Endometrial microvascular endothelial cells (primary cell): ENCODE measurements around the gene CD44. TPM values are rescaled to one million over a fixed set of nuclear protein-coding genes. Genes with fewer than 3 reads are reported as not detected.
"Not testable (repeated sequence)": the region's sequence is repeated elsewhere in the genome, so short reads cannot be mapped to it uniquely, and the experiment has no call there.

Source experiments
- in situ Hi-C: cut with HindIII; loops from 2 replicates; pipeline ENCODE4 v1.10.0; 2017; ENCODE audit warnings: low sequenced_read_pairs, low pct_unique_long_range_greater_than_20kb; ENCODE audit errors: inconsistent ontology term
- total RNA-seq: library from RNA; depleted of rRNA; stranded (reverse); fragments of >200 nt; gene quantifications from one replicate; pipeline ENCODE4 v1.2.3, GENCODE V29; 2015; ENCODE audit errors: inconsistent ontology term

The CD44 gene
- 258 TPM for total RNA-seq

- in situ Hi-C loops: no loop called here
Observed at GRCh38 chr11:35138943-35139721, at the start of gene CD44. Gene CD44, plus strand, starts transcription at chr11:35139171. Its CDS starts 133 bp downstream, at chr11:35139304.

DNA sequence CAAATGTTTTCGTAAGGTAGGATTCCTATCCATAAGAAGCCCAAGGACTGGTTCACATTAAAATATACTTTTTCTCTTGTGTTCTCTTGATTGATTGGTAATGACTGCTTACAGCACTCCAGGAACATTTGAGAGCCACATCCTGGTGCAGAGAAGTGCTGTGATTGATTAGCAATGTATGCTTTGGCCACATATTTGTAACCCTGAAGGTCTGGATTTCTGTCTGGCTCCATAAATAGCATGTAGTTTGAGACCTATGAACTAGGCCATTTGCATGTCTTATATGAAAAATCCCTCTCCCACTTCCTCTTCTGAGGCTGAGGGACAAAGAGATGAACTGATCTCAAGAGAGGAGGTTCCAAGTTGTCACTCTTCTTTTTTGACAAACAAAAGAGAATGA lies 49.3 kb upstream of the CD44 start:
- in situ Hi-C loops: no loop called here

- in situ Hi-C loops: no loop called here
Observed at GRCh38 chr11:35090125-35090524, 48.8 kb upstream of the CD44 start.

GRCh38 chr11:35090991-35091390 lies 48.0 kb upstream of the CD44 start:
- in situ Hi-C loops: not testable (repeated sequence)

DNA sequence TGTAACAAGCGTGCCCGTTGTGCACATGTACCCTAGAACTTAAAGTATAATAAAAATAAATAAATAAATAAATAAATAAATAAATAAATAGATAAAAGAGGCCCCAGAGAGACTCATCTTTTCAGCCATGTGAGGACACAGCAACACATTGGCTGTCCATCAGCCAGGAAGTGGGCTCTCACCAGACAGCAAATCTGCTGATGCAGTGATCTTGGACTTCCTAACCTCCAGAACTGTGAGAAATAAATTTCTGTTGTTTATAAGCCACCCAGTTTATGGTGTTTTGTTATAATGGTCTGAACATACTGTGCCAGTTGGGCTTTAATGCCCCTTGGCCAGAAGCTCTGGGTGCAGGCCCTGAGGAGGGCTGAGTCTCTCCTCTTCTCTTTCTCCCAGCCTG lies 42.2 kb upstream of the CD44 start:
- in situ Hi-C loops: no loop called here

GRCh38 chr11:35097814-35098455 lies 41.0 kb upstream of the CD44 start:
- in situ Hi-C loops: no loop called here

DNA sequence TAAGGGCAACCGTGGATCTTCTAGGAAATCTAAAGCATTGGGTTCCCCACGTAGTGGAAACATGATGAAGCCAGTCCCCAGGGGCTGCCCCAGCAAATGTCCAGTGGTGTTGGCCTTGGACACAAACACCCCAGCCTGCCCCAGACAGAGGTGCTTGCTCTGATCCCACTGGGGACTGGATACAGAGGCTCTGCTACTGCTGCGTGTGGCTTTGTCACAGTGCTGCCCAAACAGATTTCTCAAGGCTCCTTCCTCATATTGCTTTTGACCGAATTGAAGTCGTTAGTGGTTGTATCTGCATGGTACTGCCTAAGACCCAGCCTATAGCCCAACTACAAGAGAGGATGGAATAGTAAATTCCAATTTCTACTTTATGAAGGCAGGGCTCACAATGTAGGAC lies 40.1 kb upstream of the CD44 start:
- in situ Hi-C loops: no loop called here

- in situ Hi-C loops: no loop called here
Observed at GRCh38 chr11:35099278-35100012, 39.5 kb upstream of the CD44 start.

DNA sequence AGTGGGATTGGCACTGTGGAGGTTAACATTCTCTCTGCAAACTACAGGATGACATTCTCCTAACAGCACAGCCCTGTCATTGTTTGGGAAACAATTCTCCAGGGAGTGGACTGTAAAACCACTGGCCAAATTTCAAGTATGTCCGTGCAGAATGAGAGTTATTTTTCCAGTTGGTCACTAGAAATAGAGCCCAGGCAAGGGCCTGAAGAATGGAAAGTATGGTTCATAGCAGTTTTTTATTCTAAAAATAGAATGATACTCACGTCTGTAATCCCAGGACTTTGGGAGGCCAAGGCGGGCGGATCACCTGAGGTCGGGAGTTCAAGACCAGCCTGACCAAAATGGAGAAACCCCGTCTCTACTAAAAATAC lies 39.0 kb upstream of the CD44 start:
- in situ Hi-C loops: no loop called here

- in situ Hi-C loops: no loop called here
Observed at GRCh38 chr11:35101223-35101622, 37.7 kb upstream of the CD44 start.

DNA sequence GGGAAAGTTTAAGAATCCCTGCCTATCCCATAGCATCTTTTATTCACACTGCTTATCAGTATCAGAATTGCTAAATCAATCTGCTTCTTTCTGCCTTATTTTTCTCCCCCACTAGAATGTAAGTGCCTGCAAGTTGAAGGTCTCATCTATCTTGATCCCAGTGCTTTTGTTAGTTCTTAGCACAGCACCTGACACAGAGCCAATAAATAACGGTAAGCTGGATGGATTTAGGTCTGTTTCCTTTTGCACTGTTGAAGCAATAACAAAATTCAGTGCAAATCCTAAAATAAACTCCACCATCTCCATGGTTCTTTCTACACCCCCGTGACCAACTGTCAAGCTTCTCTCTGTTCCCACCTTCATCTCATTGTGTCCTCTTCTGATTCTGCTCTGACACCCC lies 36.7 kb upstream of the CD44 start:
- in situ Hi-C loops: no loop called here

DNA sequence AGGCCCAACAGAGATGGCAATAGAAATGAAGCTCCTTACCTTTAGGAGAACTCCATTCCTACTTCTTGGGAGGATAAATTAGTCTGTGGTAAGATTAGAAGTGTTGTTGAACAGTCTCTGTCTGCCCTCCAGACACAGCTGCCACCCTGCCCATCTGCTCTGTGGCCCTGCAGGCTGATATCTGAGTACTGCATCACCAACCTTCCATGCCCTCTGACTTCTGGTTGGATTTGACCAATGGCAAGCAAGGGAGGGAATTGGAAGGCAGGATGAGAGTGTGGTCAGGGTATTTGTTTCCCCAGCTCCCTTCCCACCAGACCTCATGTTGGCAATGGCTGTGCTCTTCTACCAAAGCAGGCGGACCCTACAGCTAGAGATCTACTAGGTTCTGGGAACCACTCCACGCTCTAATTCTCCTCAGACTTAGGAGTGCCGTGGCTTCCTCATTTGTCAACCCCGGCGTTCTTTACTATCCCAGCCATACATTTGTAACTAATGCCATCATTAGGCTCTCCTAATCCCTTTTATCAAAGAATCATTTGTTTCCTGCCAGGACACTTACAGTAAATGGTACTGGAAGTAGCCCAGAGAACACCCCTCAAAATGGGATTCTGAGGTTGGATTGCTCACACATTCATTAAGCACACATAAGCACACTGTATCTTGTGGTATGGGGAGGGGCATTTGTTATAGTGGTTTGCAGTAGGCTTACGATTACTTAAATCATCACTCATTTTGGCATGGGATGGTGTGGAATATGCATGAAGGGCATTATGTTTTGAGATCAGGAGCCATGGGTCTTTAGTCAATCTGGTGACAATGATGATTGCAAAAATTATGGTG lies 35.4 kb upstream of the CD44 start:
- in situ Hi-C loops: no loop called here

GRCh38 chr11:35104655-35105054 lies 34.3 kb upstream of the CD44 start:
- in situ Hi-C loops: no loop called here

- in situ Hi-C loops: no loop called here
Observed at GRCh38 chr11:35105319-35106079, 33.5 kb upstream of the CD44 start.

- in situ Hi-C loops: no loop called here
Observed at GRCh38 chr11:35106595-35106994, 32.4 kb upstream of the CD44 start.

GRCh38 chr11:35107861-35108260 lies 31.1 kb upstream of the CD44 start:
- in situ Hi-C loops: no loop called here

GRCh38 chr11:35108336-35108735 lies 30.6 kb upstream of the CD44 start:
- in situ Hi-C loops: not testable (repeated sequence)

- in situ Hi-C loops: no loop called here
Observed at GRCh38 chr11:35109041-35109440, 29.9 kb upstream of the CD44 start.
